A549 (cell line): Measurements from ENCODE around the gene PLEKHS1. TPM values are rescaled to one million over a fixed set of nuclear protein-coding genes. Genes with fewer than 3 reads are reported as not detected.

Source experiments
- ATAC-seq, 2 experiments: fragments of 200-7000 bp in 1 of 2; fragments of >200 bp in 1 of 2; cut with Nextera tagmentation in 1 of 2; cut with Tn5 transposase in 1 of 2; 3 replicates each; pipeline versions ENCODE4 v1.8.0 to v1.9.1; 2018 to 2020; ENCODE audit warnings: mild to moderate bottlenecking in 1 of 2, moderate library complexity in 1 of 2
- CTCF ChIA-PET: fragments of 300-600 bp; sonication (Branson Sonifier 250); formaldehyde crosslinking; extraction: SDS; loops from one replicate; lab custom pipeline; 2021; ENCODE audit warnings: antibody characterized with exemption, inconsistent platforms; lab: Yijun Ruan, JAX
- POLR2A ChIA-PET: fragments of 350-600 bp; formaldehyde crosslinking; extraction: SDS; loops from one replicate; lab custom pipeline; 2021; ENCODE audit warnings: antibody characterized with exemption, inconsistent platforms; lab: Yijun Ruan, JAX
- DNase-seq, 2 experiments: peaks; one replicate each; pipeline versions ENCODE4 v3.0.0 to v3.0.0-alpha.2; 2011 to 2016; ENCODE audit warnings: low read depth in 1 of 2, low spot score in 1 of 2
- FAIRE-seq: peaks from 2 replicates; lab custom pipeline; 2011; peaks lifted over from hg19 to GRCh38; lab: Jason Lieb, UNC
- H3K27ac ChIP-seq, 2 experiments: fragments of >200 bp; sonication (Bioruptor Twin); formaldehyde crosslinking; 3 replicates each; pipeline ENCODE4 v1.5.1; 2016 to 2017
- H3K4me1 ChIP-seq: fragments of >200 bp; sonication (Bioruptor Twin); formaldehyde crosslinking; 3 replicates; pipeline ENCODE4 v1.6.1; 2016
- H3K4me2 ChIP-seq: fragments of >200 bp; sonication (Bioruptor Twin); formaldehyde crosslinking; 3 replicates; pipeline ENCODE4 v1.6.1; 2016
- H3K4me3 ChIP-seq: fragments of >200 bp; sonication (Bioruptor Twin); formaldehyde crosslinking; 3 replicates; pipeline ENCODE4 v1.5.1; 2016
- H3K9me3 ChIP-seq: fragments of >200 bp; sonication (Bioruptor Twin); formaldehyde crosslinking; 3 replicates; pipeline ENCODE4 v1.6.1; 2016
- ATOH8 ChIP-seq: fragments of 250-450 bp; sonication (Bioruptor Pico); IDR thresholded peaks from 2 replicates; pipeline ENCODE4 v1.5.0; 2020; ENCODE audit warnings: low read depth, mild to moderate bottlenecking, moderate library complexity
- CHD4 ChIP-seq: fragments of 200-600 bp; sonication (generic); IDR thresholded peaks from 2 replicates; pipeline ENCODE4 v1.6.1; 2016; ENCODE audit warnings: antibody characterized with exemption, mild to moderate bottlenecking, borderline replicate concordance
- EHMT2 ChIP-seq: fragments of 200-600 bp; sonication (generic); IDR thresholded peaks from 2 replicates; pipeline ENCODE4 v1.6.1; 2016; ENCODE audit warnings: antibody characterized with exemption, low read depth, mild to moderate bottlenecking, moderate library complexity
- ESRRA ChIP-seq: fragments of 150-350 bp; IDR thresholded peaks from 2 replicates; pipeline ENCODE4 v1.6.1; 2014; ENCODE audit warnings: mild to moderate bottlenecking, low read length, borderline replicate concordance
- FOSL2 ChIP-seq, 2 experiments: fragments of 450-650 bp in 1 of 2; fragments of >200 bp in 1 of 2; sonication (Bioruptor Twin) in 1 of 2; formaldehyde crosslinking; IDR thresholded peaks; 2 replicates each; pipeline versions ENCODE4 v1.5.0 to v1.6.1; 2016 to 2020; ENCODE audit warnings: mild to moderate bottlenecking in 1 of 2, moderate library complexity in 1 of 2
- HOXB13 ChIP-seq: fragments of 250-450 bp; sonication (Bioruptor Pico); IDR thresholded peaks from 2 replicates; pipeline ENCODE4 v1.5.0; 2020; ENCODE audit warnings: low read depth, mild to moderate bottlenecking, moderate library complexity
- HOXB5 ChIP-seq: fragments of 250-450 bp; sonication (Bioruptor Pico); IDR thresholded peaks from 2 replicates; pipeline ENCODE4 v1.5.0; 2020; ENCODE audit warnings: mild to moderate bottlenecking, moderate library complexity
- MAFK ChIP-seq: fragments of 450-650 bp; IDR thresholded peaks from 2 replicates; pipeline ENCODE4 v1.6.1; 2014; ENCODE audit not compliant: partially characterized antibody
- MYC ChIP-seq: IDR thresholded peaks from 2 replicates; pipeline ENCODE4 v1.6.1; 2012; ENCODE audit warnings: mild to moderate bottlenecking, inconsistent platforms, low read length, improper control_type of control experiment, borderline replicate concordance
- POLR2A ChIP-seq: IDR thresholded peaks from 2 replicates; pipeline ENCODE4 v1.6.1; 2012; ENCODE audit warnings: mild to moderate bottlenecking, low read length
- RAD21 ChIP-seq, 2 experiments: fragments of >200 bp in 1 of 2; sonication (Bioruptor Twin) in 1 of 2; formaldehyde crosslinking in 1 of 2; IDR thresholded peaks in 1 of 2; conservative IDR thresholded peaks in 1 of 2; 2 replicates in 1 of 2; 3 replicates in 1 of 2; pipeline ENCODE4 v1.6.1; 2012 to 2018; ENCODE audit warnings: inconsistent platforms in 1 of 2
- RARB ChIP-seq: fragments of 250-450 bp; sonication (Bioruptor Pico); IDR thresholded peaks from 2 replicates; pipeline ENCODE4 v1.8.0; 2021; ENCODE audit warnings: mild to moderate bottlenecking, moderate library complexity
- REST ChIP-seq: fragments of 200-600 bp; sonication (generic); IDR thresholded peaks from 2 replicates; pipeline ENCODE4 v1.6.1; 2016; ENCODE audit warnings: antibody characterized with exemption, mild to moderate bottlenecking, moderate library complexity
- SMC3 ChIP-seq: fragments of >200 bp; sonication (Bioruptor Twin); formaldehyde crosslinking; IDR thresholded peaks from 3 replicates; pipeline ENCODE4 v1.6.1; 2018; ENCODE audit warnings: inconsistent platforms
- TFCP2L1 ChIP-seq: fragments of 250-450 bp; sonication (Bioruptor Pico); IDR thresholded peaks from 2 replicates; pipeline ENCODE4 v1.5.0; 2021; ENCODE audit warnings: mild to moderate bottlenecking
- TP53 ChIP-seq: fragments of 250-450 bp; sonication (Bioruptor Pico); IDR thresholded peaks from 2 replicates; pipeline ENCODE4 v1.5.0; 2021; ENCODE audit warnings: mild to moderate bottlenecking, moderate library complexity
- ZC3H11A ChIP-seq: fragments of 450-650 bp; IDR thresholded peaks from 2 replicates; pipeline ENCODE4 v1.6.1; 2014; ENCODE audit warnings: antibody characterized with exemption, mild to moderate bottlenecking
- ZNF302 ChIP-seq: fragments of 250-450 bp; sonication (Bioruptor Pico); IDR thresholded peaks from 2 replicates; pipeline ENCODE4 v1.9.0; 2021; ENCODE audit warnings: inconsistent platforms, mild to moderate bottlenecking, moderate library complexity
- WGBS: methylation state at CpG from one replicate; pipeline ENCODE4 v1.1.6; 2017; ENCODE audit errors: missing lambda C conversion rate; 5-methylcytosine and 5-hydroxymethylcytosine counted together
- polyA plus RNA-seq, 4 experiments: library from polyadenylated mRNA; depleted of rRNA in 3 of 4; stranded (reverse); fragments of >200 nt; fragmentation: RNase III in 1 of 4; extraction: RNeasy Plus Mini Kit Qiagen cat#74134 plus additional on column Dnase treatment in 1 of 4; gene quantifications; 2 replicates in 3 of 4; 3 replicates in 1 of 4; pipeline ENCODE4 v1.2.3, GENCODE V29; 2011 to 2017
- TF ChIP-seq, protein P1 (sequence below): fragments of >200 bp; sonication (Bioruptor Twin); formaldehyde crosslinking; IDR thresholded peaks from 3 replicates; pipeline ENCODE4 v1.5.1; 2016
- TF ChIP-seq, protein P2 (sequence below): fragments of 450-650 bp; IDR thresholded peaks from 2 replicates; pipeline ENCODE4 v1.6.1; 2014; ENCODE audit warnings: antibody characterized with exemption
- TF ChIP-seq, protein P3 (sequence below): IDR thresholded peaks from 2 replicates; pipeline ENCODE4 v1.6.1; 2012

PLEKHS1 gene
- polyA plus RNA-seq, 2 of the 4 experiments (the other 2 are of a cell fraction) = 0.03 to 0.05 TPM

DNA sequence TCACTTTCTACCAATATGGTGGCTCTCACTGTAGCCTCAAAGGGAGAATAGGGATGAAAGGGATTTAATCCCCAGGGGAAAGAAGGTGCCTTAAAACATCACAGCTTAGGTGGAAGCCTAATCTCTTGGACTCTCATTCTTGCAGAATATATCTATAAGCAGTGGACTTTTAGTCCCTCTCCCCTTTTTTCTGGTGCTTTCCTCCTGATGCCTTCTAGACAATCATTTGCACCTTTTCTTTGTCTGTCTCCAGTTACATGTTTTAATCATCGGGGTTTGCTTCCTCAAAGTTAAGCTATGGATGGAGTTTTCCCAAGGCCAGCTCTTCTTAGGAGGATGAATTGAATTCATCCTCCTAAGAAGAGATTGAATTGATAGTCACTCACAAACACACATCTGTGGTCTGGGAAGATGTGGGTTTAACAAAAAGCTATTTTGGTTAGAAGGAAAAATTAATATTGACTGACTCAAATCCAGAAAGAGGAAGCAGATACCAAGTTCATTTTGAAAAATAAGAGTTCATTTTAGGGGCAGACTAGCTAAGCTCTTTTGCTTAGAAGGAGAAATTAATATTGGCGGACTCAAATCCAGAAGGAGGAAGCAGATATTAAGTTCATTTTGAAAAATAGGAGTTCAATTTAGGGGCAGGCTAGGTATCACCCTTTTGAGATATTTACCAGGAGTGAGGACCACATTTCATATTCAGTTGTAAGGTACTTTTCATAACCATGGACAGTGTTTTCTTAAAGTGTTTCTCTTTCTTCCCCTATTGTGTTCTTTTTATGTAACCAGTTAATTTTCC, 35.2 kb upstream of the PLEKHS1 start:
- ChIA-PET POLR2A (no interaction called here), CTCF (interaction anchor here (1.5 to 3.3 kb wide), 2 partner anchors 11 to 23 kb away, joined by 3 to 13 read pairs; no protein-coding TSS in a partner anchor)
- no peak for TF ChIP-seq TP53 (CRISPR knock-in tag)
- no peak for TF ChIP-seq SMC3
- TF ChIP-seq, protein P1, sequence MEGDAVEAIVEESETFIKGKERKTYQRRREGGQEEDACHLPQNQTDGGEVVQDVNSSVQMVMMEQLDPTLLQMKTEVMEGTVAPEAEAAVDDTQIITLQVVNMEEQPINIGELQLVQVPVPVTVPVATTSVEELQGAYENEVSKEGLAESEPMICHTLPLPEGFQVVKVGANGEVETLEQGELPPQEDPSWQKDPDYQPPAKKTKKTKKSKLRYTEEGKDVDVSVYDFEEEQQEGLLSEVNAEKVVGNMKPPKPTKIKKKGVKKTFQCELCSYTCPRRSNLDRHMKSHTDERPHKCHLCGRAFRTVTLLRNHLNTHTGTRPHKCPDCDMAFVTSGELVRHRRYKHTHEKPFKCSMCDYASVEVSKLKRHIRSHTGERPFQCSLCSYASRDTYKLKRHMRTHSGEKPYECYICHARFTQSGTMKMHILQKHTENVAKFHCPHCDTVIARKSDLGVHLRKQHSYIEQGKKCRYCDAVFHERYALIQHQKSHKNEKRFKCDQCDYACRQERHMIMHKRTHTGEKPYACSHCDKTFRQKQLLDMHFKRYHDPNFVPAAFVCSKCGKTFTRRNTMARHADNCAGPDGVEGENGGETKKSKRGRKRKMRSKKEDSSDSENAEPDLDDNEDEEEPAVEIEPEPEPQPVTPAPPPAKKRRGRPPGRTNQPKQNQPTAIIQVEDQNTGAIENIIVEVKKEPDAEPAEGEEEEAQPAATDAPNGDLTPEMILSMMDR = no peak
- no peak for TF ChIP-seq RAD21 (conservative IDR thresholded peaks at IDR 0.05 in 1 of 2, IDR thresholded peaks at IDR 0.05 in 1 of 2)
- TF ChIP-seq REST = peak; percentile 55; the same call in 1 of the 2 replicates
- no peak for TF ChIP-seq RARB
- no peak overlapping the region for H3K4me3 ChIP-seq
- DNase-seq (no peak), ATAC-seq (no peak), FAIRE-seq (no peak)
- H3K27ac ChIP-seq = no peak overlapping the region
- H3K4me1 ChIP-seq = no peaks in the 10 kb centered on the region
- 48% methylated on average over 2 of the region's 2 CpGs for WGBS
- H3K9me3 ChIP-seq = no peaks in the 10 kb centered on the region
- H3K4me2 ChIP-seq = no peak overlapping the region

DNA sequence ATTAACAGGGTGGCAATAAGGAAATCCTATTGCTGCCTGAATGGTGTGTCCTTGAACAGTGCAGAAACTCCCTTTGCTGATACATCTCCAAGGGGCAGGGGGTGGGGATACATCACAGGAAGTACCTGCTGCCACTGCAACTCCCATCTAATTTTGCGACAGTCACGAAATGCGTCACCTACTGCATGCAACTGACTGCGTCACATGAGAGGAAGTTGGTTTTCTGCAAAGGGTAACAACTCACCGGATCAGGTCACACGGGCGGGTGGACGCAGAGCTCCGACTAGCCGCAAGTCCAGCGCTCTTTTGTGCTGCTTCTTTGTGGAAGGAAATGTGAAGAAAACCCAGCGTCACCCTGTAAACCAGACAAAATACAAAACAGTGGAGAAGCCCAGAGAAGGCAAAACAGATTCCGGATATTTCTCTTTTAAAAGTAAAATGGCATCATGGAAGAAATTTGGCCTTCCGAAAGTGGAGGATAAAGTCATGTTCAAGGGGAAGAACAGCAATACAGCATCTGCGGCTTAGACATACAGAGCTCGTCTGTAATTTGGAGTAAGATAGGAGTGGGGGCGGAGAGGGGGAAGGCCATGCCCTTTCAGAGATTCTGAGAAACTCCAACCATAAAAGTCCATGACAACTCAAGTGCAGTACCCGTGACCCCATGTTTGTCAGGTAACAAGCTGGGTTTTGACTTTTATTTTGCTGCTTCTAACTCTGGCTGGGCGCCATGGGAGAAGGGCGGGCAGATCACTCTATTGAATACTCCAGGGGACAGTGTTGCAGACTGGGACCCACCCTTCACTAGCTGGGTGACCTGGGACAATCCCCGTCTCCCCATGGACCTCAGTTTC, 32.3 kb upstream of the PLEKHS1 start:
- FAIRE-seq (no peak), ATAC-seq (no peak), DNase-seq (no peak)
- ChIA-PET CTCF (interaction anchor here (1.0 to 1.8 kb wide), 4 partner anchors 9 to 80 kb away, joined by 3 to 7 read pairs (median 4); no protein-coding TSS in a partner anchor), POLR2A (no interaction called here)
- 92% methylated on average over 21 of the region's 21 CpGs for WGBS
- Histone ChIP-seq H3K27ac (no peak overlapping the region), H3K4me2 (no peak overlapping the region), H3K9me3 (no peaks in the 10 kb centered on the region), H3K4me3 (no peak overlapping the region), H3K4me1 (no peaks in the 10 kb centered on the region)
- TF ChIP-seq MAFK = no peak
- TF ChIP-seq EHMT2 = no peak
- TF ChIP-seq ATOH8 (CRISPR knock-in tag) = no peak
- no peak for TF ChIP-seq CHD4
- no peak for TF ChIP-seq TFCP2L1
- TF ChIP-seq HOXB13 (CRISPR knock-in tag) = no peak
- TF ChIP-seq, protein P2, sequence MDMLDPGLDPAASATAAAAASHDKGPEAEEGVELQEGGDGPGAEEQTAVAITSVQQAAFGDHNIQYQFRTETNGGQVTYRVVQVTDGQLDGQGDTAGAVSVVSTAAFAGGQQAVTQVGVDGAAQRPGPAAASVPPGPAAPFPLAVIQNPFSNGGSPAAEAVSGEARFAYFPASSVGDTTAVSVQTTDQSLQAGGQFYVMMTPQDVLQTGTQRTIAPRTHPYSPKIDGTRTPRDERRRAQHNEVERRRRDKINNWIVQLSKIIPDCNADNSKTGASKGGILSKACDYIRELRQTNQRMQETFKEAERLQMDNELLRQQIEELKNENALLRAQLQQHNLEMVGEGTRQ = no peak
- no peak for TF ChIP-seq POLR2A
- no peak for TF ChIP-seq HOXB5
- TF ChIP-seq, protein P1 = no peak
- no peak for TF ChIP-seq ESRRA
- TF ChIP-seq, protein P3, sequence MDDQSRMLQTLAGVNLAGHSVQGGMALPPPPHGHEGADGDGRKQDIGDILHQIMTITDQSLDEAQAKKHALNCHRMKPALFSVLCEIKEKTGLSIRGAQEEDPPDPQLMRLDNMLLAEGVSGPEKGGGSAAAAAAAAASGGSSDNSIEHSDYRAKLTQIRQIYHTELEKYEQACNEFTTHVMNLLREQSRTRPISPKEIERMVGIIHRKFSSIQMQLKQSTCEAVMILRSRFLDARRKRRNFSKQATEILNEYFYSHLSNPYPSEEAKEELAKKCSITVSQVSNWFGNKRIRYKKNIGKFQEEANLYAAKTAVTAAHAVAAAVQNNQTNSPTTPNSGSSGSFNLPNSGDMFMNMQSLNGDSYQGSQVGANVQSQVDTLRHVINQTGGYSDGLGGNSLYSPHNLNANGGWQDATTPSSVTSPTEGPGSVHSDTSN = no peak
- no peak for TF ChIP-seq MYC
- TF ChIP-seq ZNF302 (CRISPR knock-in tag) = no peak
- TF ChIP-seq ZC3H11A = no peak
- TF ChIP-seq FOSL2 (IDR thresholded peaks at IDR 0.05) = no peak
- TF ChIP-seq FOSL2 (CRISPR knock-in tag; IDR thresholded peaks at IDR 0.05) = no peak
